GM21825 (cell line): ENCODE data around the gene KLHL22.
A peak's percentile ranks its signal among the peaks of the same experiment; 100 is the strongest.

Source experiments
- ATAC-seq: cut with Tn5 transposase; IDR thresholded peaks from one replicate; pipeline ENCODE4 v1.9.1; 2021; ENCODE audit warnings: mild to moderate bottlenecking, moderate library complexity; ENCODE audit not compliant: unreplicated experiment

KLHL22 gene

DNA sequence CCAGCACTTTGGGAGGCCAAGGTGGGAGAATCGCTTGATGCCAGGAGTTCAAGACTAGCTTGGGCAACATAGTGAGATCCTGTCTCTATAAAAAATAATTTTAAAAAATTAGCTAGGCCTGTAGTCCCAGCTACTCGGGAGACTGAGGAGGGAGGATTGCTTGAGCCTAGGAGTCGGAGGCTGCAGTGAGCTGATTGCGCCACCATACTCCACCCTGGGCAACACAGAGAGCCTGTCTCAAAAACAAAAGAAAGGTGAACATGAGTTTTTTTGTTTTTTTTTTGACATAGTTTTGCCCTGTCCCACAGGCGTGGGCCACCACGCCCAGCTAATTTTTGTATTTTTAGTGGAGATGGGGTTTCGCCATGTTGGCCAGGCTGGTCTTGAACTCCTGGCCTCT is 29.5 kb upstream of the KLHL22 start:
- no peak for ATAC-seq

DNA sequence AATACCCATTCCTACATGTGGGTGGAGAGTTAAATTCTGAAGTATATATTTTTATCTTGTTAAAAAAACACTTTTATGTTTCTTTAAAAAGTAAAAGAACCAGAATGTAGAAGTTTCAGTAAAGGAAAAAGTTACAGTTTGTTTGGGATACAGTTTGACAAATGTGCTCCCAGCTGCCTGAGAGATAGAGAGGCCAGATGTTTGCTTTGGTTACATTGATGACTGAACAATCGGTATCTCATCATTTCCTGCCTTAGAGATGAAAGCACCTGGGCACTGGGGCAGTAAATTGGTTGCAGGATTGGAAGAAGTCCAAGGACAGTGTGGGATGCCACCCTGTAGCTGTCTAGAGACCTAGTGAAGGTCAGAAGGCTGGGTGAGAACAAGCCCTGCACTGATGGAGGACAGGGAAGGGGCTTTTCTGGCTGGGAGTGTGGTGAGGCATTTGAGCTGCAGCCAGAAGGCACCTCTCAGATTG is 28.4 kb upstream of the KLHL22 start:
- ATAC-seq: no peak

GRCh38 chr22:20523086-20523983 is 27.7 kb upstream of the KLHL22 start:
- ATAC-seq: no peak

DNA sequence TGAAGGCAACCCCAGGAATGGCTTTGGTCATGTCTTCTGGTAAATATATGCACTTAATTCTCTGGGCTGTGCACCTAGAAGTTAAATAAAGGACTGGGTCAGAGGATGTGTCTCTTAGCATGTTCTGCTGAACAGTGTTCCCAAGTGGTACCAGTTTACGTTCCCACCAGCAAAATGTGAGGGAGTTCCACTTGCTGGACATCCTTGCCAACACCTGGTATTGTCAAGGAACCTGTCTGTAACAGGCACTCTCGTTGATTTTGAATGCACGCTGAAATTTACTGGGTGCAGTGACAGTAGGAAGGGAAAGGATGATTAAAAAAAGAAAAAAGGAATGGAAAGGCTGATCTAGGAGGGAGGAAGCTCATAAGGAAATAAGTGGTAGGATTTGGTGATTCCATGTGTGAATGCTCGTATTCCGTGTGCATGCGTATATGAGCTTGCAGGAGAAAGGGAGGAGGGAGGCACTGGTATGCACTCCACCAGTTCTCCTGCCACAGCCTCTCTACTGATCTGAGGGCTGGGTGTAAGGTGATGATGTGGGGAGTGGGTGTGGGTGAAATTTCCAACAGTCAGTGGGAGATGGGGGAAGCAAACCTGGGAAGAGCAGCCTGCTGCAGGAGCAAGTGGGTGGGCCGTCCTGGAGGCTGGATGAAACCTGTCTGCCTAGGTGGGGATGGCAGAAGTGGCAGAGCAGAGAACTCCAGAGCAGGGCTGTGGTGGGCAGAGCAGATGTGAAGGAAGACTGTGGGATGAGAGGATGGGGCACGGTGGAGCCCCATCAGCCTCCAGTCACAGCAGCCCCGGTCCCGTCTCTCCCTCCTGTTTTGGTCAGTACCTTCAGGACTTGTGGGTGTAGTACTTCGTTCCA is 26.8 kb upstream of the KLHL22 start:
- ATAC-seq: no peak

DNA sequence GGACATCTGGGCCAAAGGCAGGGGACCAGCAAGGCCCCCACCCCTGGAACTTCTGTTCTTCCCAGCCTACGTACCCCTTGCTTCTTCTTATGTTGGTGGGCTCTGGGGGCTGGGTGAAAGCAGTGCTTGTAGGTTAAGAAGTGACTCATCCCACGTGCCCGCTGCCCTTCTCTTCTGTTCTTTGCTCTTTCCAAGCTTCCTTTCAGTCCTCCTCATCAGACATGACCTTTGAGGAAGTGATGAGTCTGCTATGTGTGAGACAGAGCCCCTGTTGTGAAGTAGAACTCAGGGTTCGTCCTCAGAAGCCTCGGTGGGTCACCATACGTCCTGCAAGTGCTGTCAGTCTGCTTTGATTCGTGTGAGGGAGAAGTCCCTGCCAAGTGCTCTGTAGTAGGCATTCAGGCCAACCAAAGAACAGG is 24.5 kb upstream of the KLHL22 start:
- ATAC-seq: no peak

- no peak for ATAC-seq
These were observed 24.0 kb upstream of the KLHL22 start for GRCh38 chr22:20519558-20519957.

DNA sequence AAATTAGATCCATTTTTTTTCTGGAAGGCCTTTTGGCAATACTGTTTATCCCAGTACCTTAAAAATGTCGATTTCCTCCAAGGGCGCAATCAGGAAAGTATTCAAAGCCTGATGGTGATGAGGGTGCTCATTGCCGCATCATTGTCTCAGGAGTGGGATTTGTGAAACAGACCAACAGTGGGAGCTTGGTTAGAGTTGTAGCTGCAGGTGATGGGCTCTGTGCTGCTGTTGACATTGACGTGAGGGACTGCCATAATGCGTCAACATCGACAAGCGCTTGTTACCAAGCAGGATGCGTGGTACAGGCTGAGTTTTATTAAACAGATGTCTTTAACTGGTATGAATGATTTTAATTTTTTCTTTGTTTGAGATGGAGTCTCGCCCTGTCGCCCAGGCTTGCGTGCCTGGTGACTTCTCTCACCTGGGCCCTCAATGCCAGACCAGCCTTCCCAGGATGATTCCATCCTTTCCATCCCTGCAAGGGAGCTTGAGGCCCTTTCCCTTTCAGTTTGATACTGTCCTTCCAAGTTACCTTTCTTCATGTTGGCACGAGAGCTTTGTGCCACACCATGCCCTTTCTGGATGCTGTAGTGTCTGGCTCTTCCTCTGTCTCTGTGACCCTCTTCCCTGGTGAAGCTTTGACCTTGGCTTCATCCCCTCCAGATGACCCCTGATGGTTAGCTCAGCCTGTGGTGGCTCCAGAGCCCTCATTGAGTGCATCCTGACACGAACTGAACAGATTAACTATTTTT is 22.4 kb upstream of the KLHL22 start:
- ATAC-seq: no peak

DNA sequence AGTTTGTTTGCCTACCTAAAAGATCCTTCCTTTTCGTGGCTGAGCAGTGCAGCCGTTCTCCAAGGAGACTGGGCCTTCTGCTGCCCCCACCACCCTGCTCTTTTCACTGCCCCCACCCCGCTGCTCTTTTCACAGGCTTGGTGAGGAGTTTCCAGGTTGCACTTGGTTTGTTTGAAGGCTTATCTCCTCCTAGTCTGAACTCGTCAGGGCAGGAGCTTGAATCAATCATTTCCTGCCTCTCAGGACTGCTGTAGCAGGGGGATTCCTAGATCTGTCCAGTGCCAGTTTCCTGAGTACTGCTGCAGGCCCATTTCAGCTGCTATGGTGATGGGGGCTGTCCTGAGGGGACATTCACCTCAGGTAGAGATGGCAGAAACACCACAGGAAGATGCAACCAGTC is 21.8 kb upstream of the KLHL22 start:
- no peak for ATAC-seq

DNA sequence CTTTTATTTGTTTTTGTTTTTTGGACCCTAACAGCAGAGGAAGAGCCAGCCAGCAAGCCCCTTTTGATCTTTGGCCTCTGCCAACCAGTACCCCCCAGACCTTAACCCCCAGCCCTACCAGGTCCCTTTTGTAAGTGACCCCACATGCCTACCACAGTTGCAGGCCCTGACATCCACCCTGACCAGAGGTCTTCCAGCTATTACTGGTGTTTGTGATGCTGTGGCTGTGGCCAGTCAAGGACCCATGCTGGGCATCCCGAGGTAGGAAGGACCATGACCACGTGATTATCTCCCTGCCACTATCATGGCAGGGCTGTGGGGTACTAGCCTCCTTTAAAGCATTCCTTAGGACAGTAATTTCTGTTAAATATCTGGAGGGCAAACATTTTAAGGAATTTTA is 20.8 kb upstream of the KLHL22 start:
- ATAC-seq: no peak

DNA sequence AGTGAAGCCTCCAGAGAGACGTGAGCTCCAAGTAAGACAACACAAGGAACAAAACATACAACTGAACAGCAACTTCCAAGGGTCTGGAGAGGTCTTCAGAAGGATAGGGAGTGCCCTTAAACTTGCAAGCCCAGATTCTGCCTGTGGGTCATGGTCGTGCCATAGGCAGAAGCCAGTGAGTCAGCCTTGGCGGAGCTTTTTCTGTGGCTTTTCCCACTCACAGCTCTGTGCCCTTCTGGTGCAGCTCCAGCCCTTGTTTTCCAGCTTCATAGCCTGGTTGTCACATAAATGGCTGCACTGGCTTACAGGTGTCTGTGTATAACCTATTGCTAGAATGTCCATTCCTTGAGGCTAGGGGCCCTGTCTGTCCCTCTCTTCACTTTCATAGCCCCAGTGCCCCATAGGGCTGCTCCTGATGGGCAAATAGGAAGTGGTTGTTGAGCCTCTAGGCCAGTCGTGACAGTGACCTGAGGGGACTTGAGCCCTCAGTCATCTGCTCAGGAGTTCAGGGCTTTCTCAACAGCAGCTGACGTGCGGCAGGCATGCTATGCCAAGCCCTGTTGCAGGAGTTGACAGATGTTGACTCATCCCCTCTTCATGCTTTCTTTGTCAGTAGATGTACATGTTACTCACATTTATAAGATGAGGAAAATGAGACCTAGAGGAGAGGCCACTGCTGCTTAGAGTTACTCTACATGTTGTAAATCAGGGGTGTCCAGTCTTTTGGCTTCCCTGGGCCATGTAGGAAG is 19.2 kb upstream of the KLHL22 start:
- ATAC-seq: no peak

DNA sequence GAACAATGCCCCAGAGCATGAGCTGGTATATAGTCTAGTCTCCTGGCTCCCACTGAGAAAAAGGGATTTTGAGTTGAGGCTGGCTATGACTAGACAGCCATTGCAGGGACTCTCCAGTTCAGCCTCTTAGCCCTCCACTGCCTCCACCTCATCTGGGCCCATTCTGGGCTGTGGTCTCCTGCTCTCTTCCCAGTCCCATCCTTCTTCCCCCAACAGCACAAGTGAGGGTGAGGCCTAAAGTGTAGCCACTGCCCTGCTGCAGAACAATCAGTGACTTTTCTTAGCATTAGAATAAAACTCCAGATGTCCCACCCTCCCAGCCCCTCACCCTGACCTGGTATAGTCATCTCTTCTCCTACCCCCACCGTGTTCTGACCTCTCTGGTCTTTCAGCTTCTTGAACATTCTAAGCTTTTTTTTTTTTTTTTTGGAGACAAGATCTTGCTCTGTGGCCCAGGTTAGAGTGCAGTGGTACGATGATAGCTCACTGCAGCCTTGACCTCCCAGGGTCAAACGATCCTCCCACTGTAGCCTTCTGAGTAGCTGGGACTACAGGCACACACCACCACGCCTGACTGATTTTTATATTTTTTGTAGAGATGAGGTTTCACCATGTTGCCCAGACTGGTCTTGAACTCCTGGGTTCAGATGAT is 16.1 kb upstream of the KLHL22 start:
- no peak for ATAC-seq

DNA sequence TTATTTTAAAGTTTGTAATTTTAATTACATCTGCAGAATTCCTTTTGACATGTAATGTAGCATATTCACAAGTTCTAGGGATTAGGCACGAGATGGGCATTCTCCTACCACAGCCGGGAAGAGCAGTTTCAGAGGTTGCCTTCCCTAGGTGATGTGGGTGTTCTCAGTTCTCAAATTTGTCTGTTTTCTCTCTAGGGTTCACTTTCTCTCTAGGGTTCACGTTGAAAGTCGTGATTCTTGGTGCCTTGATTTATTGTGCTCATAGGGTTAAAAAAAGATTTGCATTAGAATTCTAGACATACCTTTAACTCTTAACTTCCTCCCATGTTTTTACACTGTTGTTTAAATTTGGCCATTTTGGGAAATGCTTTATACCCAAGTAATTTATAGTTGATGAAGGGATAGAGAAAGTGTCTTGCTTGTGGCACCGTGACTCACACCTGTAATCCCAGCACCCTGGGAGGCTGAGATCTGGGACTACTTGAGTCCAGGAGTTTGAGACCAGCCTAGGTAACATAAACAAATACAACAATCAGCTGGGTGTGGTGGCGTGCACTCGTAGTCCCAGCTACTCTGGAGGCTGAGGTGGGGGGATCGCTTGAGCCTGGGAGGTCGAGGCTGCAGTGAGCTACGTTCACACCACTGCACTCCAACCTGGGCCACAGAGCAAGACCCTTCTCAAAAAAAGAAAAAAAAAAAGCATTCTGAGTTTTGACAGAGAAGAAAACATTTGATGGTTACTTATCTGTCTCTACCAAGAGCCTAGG is 15.4 kb upstream of the KLHL22 start:
- no peak for ATAC-seq

GRCh38 chr22:20509344-20510047 is 13.9 kb upstream of the KLHL22 start:
- no peak for ATAC-seq

GRCh38 chr22:20508815-20509271 is 13.2 kb upstream of the KLHL22 start:
- ATAC-seq: no peak

DNA sequence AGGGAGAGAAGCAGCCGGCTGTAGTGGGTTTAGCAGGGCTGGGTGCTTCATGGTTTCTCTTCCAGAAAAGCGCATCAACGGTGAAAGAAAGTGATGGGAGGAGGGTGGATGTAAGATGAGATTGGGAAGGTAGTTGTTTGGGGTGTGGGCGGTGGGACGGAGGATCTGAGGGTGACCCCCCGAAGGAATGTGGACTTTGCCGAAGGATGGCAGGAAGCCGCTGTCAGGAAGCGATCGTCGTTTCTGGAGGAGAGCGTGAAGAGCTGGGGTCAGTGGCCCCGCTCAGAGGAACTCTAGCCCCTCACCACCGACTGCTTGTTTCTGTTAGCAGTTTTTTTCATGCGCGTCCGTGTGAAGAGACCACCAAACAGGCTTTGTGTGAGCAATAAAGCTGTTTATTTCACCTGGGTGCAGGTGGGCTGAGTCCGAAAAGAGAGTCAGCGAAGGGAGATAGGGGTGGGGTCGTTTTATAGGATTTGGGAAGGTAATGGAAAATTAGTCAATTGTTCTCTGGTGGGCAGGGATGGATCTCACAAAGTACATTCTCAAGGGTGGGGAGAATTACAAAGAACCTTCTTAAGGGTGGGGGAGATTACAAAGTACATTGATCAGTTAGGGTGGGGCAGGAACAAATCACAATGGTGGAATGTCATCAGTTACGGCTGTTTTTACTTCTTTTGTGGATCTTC is 12.6 kb upstream of the KLHL22 start:
- ATAC-seq: peak; percentile 8

- peak; percentile 82 for ATAC-seq
These were observed 11.9 kb upstream of the KLHL22 start, which contains the start of gene MED15 for GRCh38 chr22:20507253-20508066. TSS of gene MED15 (plus strand) at chr22:20507610. CDS start at chr22:20507679, 69 bp downstream.
